HFFc6 (cell line): ENCODE results near the gene MT1G. TPM values are rescaled to one million over a fixed set of nuclear protein-coding genes. Genes with fewer than 3 reads are reported as not detected.

Experiments
- DNase-seq: peaks from one replicate; pipeline ENCODE4 v3.0.0-alpha.2; 2018
- H3K27ac Mint-ChIP-seq: 2 replicates; pipeline ENCODE4 v1.8.0; 2020; ENCODE audit warnings: mild to moderate bottlenecking, mixed read lengths
- H3K27me3 Mint-ChIP-seq: 2 replicates; pipeline ENCODE4 v1.8.0; 2021; ENCODE audit warnings: mild to moderate bottlenecking, moderate library complexity, mixed read lengths; ENCODE audit not compliant: insufficient read depth
- H3K36me3 Mint-ChIP-seq: 2 replicates; pipeline ENCODE4 v1.8.0; 2021; ENCODE audit warnings: low read depth, mixed read lengths
- H3K4me1 Mint-ChIP-seq: 2 replicates; pipeline ENCODE4 v1.8.0; 2020; ENCODE audit warnings: low read depth, mixed read lengths
- H3K4me3 Mint-ChIP-seq: 2 replicates; pipeline ENCODE4 v1.8.0; 2020; ENCODE audit warnings: mild to moderate bottlenecking, moderate library complexity, mixed read lengths
- H3K9me3 Mint-ChIP-seq: 2 replicates; pipeline ENCODE4 v1.8.0; 2020; ENCODE audit warnings: mild to moderate bottlenecking, mixed read lengths
- total RNA-seq, 6 experiments: library from RNA; stranded (reverse); fragmentation: NEBNext Ultra II Directional; extraction: Animal tissue kit (Norgen Biotek cat#: 25700); gene quantifications; 2 replicates in 1 of 6; 3 replicates in 5 of 6; pipeline ENCODE4 v1.2.3, GENCODE V29; 2021
- TF ChIP-seq, protein P1 (sequence below): fragments of 200-600 bp; sonication (generic); IDR thresholded peaks from 2 replicates; pipeline ENCODE4 v1.5.0; 2021; ENCODE audit warnings: antibody characterized with exemption, mild to moderate bottlenecking

MT1G gene
- total RNA-seq, 6 experiments from 2014 or later, result 0.73 TPM; not detected in 5

DNA sequence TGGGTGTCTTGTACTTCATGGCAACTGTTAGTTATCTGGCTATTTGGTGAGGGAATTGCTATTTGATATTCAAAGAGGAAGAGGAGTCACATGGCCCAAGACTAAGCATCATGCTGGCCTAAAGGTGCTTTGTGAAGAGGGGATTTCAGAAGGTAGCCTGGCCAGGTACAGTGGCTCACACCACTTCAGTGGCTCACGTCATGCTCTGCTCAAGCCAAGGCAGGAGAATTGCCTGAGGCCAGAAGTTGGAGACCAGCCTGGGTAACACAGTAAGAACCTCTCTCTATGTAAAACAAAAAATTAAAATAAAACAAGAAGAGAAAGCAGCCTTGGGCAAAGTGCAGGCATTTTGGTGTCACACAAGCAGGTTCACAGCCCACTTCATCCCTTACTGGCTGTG is 22.6 kb downstream of the MT1G start:
- no peak for DNase-seq
- TF ChIP-seq, protein P1, sequence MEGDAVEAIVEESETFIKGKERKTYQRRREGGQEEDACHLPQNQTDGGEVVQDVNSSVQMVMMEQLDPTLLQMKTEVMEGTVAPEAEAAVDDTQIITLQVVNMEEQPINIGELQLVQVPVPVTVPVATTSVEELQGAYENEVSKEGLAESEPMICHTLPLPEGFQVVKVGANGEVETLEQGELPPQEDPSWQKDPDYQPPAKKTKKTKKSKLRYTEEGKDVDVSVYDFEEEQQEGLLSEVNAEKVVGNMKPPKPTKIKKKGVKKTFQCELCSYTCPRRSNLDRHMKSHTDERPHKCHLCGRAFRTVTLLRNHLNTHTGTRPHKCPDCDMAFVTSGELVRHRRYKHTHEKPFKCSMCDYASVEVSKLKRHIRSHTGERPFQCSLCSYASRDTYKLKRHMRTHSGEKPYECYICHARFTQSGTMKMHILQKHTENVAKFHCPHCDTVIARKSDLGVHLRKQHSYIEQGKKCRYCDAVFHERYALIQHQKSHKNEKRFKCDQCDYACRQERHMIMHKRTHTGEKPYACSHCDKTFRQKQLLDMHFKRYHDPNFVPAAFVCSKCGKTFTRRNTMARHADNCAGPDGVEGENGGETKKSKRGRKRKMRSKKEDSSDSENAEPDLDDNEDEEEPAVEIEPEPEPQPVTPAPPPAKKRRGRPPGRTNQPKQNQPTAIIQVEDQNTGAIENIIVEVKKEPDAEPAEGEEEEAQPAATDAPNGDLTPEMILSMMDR, result no peak
- Mint-ChIP-seq H3K9me3 (no peaks in the 10 kb centered on the region), H3K27me3 (peaks cover 70% of the 10 kb centered on the region), H3K4me1 (peaks cover 13% of the 10 kb centered on the region), H3K27ac (no peak overlapping the region), H3K36me3 (no peaks in the 10 kb centered on the region), H3K4me3 (no peak overlapping the region)

DNA sequence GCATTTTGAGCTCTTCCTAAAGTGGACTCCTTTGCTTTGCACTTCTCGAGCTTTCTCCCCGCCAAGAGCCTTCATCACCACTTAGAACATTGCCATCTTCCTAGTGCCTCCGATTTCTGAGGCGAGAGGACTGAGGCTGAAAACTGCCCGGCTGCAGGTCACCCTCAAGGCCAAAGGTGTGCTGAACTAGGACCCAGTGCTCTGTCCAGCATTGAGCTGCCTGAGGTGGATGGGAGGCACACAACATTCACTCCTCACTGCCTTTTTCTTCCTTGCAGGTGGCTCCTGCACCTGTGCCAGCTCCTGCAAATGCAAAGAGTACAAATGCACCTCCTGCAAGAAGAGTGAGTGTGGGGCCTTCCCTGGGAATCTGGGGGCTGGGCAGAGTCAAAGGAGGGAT is 24.0 kb downstream of the MT1G start:
- peaks cover 77% of the 10 kb centered on the region for H3K27me3 Mint-ChIP-seq
- H3K4me3 Mint-ChIP-seq, result peak overlapping the region; percentile 66
- peaks cover 13% of the 10 kb centered on the region for H3K4me1 Mint-ChIP-seq

DNA sequence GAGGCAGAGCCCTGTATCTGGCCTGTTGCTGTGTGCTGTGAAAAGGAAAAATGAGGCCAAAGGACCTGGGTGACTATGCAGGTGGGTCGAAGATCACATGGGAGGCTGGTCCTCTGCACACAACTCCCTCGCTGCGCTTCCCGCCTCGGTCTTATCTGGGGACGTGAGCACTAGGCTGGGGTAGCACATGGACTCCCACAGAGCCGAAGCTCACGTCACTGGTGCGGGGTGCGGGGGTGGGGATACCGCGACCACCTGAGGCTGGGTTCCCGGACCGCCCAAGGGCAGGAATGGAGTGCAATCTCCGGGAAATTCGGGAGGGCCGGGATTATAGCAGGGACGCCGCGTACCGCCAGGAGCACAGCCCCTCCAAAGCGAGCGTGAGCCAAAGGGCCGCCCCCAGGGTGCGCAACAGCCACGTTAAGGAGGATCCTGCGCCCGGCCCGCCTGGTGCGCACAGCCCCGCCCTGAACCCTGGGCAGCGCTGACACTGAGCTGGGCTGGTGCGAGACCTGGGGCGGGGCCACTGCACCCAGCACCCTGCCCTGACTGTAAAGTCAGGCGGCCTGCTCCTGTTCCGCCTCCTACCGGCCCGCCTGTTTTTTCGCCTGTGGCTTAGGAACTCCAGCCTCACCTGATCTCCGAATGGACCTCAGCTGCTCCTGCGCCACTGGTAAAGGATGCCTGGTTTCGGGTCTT is 24.6 kb downstream of the MT1G start:
- no peaks in the 10 kb centered on the region for H3K36me3 Mint-ChIP-seq
- peaks cover 76% of the 10 kb centered on the region for H3K27me3 Mint-ChIP-seq
- no peaks in the 10 kb centered on the region for H3K9me3 Mint-ChIP-seq
- peaks cover 13% of the 10 kb centered on the region for H3K4me1 Mint-ChIP-seq
- peak overlapping the region; percentile 66 for H3K4me3 Mint-ChIP-seq
- peak; percentile 17 for DNase-seq
- H3K27ac Mint-ChIP-seq, result no peak overlapping the region
- TF ChIP-seq, protein P1, result peak; percentile 52

More for the DNA sequence above, 24.0 kb downstream of the MT1G start:
- H3K36me3 Mint-ChIP-seq, result no peaks in the 10 kb centered on the region
- H3K27ac Mint-ChIP-seq, result no peak overlapping the region
- DNase-seq, result no peak
- H3K9me3 Mint-ChIP-seq, result no peaks in the 10 kb centered on the region
- TF ChIP-seq, protein P1, result no peak

DNA sequence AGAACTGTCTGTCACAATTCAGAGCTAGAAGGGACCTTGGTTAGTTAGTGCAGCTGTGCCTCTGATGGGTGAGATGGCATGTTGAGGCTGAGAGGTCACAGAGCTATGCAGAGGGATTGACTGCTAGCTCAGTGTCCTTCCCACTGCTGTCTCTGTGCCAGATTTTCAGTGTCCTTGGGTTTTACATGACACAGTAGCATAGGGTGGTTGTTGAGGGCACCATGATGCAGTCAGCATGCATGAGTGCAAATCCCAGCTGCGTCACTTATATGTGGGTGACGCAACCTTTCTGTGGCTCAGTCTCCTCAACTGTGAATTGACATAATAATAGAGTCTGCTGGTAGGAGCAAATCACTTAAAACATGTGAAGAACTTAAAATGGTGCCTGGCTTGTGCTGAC is 26.7 kb downstream of the MT1G start:
- TF ChIP-seq, protein P1, result no peak
- peaks cover 20% of the 10 kb centered on the region for H3K4me1 Mint-ChIP-seq
- no peak for DNase-seq
- H3K4me3 Mint-ChIP-seq, result no peak overlapping the region
- no peaks in the 10 kb centered on the region for H3K36me3 Mint-ChIP-seq
- no peak overlapping the region for H3K27ac Mint-ChIP-seq
- peaks cover 81% of the 10 kb centered on the region for H3K27me3 Mint-ChIP-seq
- no peaks in the 10 kb centered on the region for H3K9me3 Mint-ChIP-seq

DNA sequence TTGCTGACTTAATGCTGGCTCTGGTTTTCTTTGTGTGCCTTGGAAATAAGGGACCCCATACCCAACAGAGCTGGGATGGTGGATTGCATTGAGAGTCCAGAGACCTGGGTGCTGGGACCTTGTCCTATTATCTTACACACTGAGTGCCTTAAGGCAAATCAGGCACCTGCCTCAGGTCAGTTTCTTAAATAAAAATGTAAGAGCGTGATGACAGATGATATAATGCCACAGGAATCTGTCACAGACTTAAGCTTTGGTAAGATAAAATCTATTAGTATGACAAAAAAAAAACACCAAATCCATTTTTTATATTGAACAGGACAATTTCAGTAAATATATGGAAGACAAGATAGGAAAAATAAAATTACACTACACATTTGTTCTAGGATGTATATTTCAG is 27.8 kb downstream of the MT1G start:
- Mint-ChIP-seq H3K4me3 (no peak overlapping the region), H3K4me1 (peaks cover 21% of the 10 kb centered on the region), H3K27me3 (peaks cover 77% of the 10 kb centered on the region), H3K36me3 (no peaks in the 10 kb centered on the region; the same call in 1 of the 2 replicates), H3K9me3 (no peaks in the 10 kb centered on the region), H3K27ac (no peak overlapping the region)
- TF ChIP-seq, protein P1, result no peak
- no peak for DNase-seq
